ENCODE results near the gene SEC11A.

- TF ChIP-seq POLR2AphosphoS5 (IDR thresholded peaks at IDR 0.05; ENCODE audit: low read depth, low read length) = no peak
- TF ChIP-seq POLR2A (IDR thresholded peaks at IDR 0.05; ENCODE audit: low read depth, low read length) = no peak
These were observed 90.8 kb downstream of the SEC11A start for GRCh38 chr15:84625123-84625522.
